Fibroblast of skin of right quadriceps (primary cell): ENCODE measurements around the gene ALDH1A1.

Experiments
- DNase-seq: peaks from one replicate; pipeline ENCODE4 v3.0.0-alpha.2; 2013

Gene ALDH1A1

DNA sequence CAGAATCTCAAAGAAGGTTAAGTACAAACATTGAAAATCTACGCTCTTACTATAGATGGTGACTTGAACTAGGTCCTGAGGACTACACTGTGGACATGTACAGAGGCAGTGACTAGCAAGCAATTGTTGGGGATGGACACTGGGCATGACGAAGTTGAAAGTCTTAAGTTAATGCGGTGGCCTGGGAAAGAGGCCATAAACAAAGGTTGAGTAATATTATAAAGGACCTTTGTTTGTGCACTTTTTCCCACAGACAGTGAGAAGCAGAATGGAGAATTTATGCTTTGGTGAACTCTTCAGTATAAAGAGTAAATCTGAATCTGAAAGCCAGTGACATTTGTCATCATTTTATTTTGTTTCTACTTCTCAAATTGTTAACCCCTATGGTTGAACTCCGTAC lies 15.3 kb downstream of the ALDH1A1 start:
- no peak for DNase-seq

DNA sequence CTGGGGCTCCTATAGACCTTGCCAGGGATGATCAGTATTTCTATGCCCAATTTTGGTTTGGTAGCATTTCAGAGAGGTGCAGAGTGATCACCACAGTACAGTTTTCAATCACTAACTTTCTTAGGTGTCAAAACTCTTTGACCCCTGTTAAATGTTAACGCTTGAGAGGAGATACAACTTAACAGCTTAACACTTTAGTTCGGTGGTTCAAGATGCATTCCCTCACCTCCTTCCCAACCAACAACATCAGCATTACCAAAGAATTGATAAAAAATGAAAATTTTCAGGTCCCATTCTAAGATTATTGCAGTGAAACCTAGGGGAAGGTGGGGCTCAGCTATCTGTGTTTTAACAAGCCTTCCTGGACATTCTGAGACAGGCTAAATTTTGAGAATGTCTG lies 16.2 kb downstream of the ALDH1A1 start:
- no peak for DNase-seq

DNA sequence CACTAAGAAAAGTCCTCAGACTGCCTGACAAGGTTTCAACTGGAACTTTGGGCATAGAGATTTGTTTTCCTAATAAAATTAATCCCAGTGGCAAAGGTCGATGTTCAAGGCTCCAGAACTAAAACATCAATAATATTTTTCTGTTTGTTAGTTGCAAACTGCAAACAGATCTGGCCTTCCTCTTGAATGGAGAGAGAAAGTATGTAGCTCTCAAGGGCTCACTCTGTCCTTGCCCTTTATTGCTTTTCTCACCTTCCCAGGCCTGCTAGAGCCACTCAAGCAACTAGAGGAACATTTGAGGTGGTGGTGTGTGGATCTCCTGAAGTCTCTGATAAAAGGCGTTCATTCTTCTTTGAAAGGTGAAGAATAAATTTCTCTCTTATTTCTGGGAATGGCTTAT lies 16.6 kb downstream of the ALDH1A1 start:
- DNase-seq: no peak

DNA sequence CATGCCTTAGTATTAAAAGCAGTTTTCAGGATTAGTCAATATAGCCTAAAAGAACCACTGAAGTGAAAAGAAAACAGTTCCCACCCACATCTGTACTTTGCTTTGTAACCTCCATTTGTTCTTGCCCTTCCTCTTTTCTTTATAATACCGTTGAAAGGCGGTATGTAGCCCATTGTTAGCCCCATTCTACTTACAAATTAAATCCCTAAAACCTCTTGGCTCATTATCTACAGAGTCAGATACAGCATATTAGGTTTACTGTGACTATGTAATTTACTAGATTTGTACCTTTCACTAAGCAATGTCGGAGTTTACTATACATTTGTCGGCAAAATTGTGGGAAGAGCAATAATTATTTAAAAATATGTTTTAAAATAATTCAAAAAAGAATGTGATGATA lies 17.3 kb downstream of the ALDH1A1 start:
- no peak for DNase-seq

DNA sequence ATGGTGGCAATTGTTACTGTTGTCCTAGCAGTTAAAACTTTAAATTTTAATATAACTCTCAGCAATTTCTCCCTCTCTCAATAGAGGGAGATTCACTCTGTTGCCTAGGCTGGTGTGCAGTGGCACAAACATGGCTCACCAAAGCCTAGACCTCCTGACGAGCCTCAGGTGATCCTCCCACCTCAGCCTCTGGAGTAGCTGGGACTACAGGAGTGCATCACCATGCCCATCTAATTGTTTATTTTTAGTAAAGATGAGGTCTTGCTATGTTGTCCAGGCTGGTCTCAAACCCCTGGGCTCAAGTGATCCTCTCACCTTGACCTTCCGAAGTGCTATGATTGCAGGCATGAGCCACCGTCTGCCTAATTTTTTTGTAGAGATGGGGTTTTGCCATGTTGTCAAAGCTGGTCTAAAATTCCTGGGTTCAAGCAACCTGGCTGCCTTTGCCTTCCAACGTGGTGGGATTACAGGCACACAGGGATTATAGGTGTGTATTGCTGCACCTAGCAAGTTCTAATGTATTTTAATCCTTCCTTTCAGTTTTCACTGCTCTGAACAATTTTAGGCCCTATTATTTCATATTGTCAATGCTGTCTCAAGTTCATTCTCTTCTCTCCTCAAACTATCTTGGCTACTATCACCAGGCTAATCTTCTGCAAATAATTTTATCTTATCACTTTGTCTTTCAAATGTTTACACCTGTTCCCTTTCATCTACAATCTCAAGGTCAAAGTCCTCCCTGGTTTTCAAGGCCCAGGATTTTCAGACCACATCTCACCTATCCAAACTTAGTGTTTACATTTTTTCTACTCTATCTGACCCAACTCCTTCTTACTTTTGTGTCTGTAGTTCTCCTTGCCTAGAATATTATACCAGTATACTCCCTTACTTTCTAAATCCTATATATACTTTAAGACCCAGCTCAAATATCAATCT lies 18.9 kb downstream of the ALDH1A1 start:
- no peak for DNase-seq

DNA sequence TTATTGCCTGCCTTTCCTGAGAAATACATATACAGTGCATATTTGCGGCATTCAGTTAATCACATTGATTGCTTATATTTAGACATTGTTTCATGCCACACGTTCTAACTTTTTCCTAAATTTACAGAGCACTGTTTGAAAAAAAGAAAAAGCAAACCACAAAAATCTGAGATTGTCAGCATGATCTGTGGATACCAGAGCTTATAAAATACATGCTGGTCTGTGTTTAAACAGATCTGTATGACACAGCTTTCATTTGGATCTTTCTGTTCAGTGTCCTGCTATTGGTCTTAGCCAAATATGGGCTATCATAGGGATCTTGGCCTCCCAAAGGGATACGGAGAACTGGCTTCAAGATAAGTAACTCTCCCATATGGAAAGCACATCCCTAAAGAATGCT lies 20.2 kb downstream of the ALDH1A1 start:
- peak; percentile 82 for DNase-seq

- no peak for DNase-seq
Observed at GRCh38 chr9:72931897-72932296, 21.0 kb downstream of the ALDH1A1 start.

DNA sequence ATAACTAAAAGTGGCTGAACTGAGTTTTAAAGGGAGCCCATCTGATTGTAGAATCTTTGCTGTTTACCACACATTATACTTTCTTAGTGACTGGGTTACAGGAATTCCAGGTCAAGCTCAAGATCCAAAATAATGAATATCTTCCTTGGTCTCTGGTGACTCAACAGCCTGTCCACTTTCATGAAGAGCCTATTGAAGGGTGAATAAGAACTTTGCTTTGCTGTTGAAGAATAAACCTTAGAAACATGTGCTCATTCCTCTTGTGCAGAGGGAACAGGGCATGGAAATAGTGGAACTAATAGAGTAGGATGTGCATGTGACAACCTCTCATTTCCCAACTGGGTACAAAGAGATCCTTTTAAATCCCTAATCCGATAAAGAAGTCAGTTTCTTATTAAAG lies 21.4 kb downstream of the ALDH1A1 start:
- DNase-seq: peak; percentile 6

DNA sequence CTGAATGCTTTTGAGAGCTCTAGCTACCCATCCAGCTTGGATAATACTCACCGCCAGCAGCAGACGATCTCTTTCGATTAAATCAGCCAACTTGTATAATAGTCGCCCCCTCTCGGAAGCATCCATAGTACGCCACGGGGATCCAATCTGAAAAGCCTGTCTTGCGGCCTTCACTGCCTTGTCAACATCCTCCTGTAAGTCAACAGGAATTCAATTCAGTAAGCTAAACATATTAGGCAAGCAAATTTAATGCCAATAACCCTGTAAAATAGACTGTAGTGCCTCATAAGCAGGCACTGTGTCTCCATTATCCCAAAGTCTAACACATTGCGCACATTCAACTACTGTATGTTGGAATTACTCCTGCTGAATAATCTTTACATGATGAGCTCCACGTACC lies 22.0 kb downstream of the ALDH1A1 start:
- no peak for DNase-seq

DNA sequence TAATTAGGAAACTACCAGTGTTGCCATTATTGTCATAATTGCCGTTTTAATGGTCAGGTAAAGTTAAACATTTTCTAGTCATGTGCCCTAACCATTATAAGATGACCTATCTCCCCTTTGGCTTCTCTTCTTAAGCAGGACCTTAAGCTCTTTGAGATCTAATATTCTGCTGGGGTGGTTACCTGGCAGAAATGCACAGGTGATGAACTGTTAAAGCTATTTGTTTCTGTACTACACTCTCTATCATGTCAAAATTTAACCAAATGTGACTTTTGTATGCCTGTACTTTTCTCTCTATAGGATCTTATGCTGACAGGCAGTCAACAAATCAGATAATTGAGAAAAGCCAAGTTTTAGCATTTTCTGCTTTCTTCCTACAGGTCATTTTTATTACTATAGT lies 23.3 kb downstream of the ALDH1A1 start:
- DNase-seq: no peak

GRCh38 chr9:72928042-72928507 lies 24.8 kb downstream of the ALDH1A1 start:
- DNase-seq: no peak

DNA sequence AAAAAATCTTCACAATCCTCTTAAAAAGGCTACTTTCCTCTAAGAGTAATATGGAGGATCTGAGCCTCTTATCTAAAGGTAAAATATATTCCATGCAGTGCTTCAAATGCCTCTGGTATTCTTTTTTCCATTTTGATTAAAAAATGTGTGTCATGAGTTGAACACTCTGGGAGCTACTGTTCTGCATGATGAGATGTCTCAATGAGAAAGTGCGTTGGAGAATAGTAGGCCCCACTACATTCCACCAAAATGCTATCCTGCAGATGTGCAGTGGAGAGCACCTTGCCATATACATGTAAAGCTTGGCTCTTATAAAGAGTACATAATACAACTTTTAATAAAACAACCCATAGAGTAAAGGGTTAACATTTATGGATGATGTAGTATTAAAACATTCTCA lies 26.3 kb downstream of the ALDH1A1 start:
- no peak for DNase-seq

DNA sequence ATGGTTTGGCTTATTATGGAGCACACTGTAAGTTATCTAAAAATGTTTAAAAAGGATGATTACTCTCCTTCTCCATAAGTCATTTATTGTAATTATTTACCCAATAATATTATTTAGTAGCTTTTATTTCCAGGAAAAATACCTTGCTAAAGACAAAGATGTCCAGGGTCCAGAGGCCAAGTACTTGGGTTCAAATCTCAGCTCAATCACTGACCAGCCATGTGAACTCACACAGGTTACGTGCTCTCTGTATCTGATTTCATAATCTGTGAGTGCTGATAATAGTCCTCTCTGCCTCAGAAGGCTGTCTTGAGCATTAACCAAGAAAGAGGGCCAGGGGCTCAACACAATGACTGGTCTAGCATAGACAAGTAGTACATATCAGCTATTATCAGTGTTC lies 27.0 kb downstream of the ALDH1A1 start:
- no peak for DNase-seq

DNA sequence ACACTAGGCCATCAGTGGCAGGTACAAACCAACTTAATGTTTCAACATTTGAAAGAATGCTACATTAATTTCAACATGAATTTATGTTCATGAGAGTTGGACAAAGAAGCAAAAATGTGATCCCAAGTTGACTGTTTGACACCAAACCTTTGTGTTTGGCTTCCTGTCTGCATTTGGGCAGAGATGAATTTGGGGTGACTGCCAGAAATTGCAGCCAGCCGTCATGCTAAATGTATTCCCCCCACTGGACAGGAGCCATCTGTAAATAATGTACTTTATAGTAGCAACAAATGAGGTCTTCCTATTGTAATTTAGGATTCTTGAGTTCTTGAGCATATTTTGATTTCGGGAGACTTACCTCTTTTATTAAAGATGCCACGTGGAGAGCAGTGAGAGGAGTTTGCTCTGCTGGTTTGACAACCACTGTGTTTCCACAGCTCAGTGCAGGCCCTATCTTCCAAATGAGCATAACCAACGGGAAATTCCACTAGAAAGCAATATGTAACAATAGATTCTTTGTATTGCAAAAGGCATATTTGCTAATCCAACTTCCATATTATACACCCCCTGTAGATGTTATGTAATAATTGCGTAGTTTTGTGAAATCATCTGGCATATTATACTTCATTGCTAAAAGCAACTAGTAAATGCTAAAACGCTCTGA lies 27.6 kb downstream of the ALDH1A1 start:
- DNase-seq: no peak

DNA sequence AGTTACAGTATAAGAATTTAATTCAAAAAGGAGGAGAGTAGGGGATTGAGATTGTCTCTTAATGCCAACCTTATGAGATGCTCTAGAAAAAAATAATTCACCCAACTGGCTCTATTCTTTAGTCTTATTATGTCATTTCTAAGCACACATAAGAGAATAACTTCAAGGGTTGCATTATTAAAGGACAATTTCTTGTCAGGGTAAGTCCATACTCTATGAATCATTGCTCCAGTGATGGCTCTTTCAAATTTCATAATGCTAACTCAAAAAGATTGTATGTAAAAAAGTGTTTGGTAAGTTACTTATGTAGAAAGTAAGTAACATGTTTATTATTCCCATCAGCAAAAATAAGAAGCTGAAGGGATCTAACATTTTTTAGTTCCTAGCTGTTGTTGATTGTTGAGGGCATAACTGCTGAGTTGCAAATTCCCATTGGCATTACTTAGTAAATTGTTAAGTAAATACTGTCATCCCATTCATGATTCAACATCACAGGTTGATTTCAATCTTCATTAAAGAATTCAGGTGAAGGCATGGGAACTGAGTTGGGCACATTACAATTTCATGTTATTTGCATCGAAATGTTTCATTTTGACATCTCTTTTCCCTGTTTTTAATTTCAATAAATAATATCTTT lies 28.6 kb downstream of the ALDH1A1 start:
- no peak for DNase-seq

- DNase-seq: no peak
Observed at GRCh38 chr9:72923077-72923476, 29.8 kb downstream of the ALDH1A1 start.

DNA sequence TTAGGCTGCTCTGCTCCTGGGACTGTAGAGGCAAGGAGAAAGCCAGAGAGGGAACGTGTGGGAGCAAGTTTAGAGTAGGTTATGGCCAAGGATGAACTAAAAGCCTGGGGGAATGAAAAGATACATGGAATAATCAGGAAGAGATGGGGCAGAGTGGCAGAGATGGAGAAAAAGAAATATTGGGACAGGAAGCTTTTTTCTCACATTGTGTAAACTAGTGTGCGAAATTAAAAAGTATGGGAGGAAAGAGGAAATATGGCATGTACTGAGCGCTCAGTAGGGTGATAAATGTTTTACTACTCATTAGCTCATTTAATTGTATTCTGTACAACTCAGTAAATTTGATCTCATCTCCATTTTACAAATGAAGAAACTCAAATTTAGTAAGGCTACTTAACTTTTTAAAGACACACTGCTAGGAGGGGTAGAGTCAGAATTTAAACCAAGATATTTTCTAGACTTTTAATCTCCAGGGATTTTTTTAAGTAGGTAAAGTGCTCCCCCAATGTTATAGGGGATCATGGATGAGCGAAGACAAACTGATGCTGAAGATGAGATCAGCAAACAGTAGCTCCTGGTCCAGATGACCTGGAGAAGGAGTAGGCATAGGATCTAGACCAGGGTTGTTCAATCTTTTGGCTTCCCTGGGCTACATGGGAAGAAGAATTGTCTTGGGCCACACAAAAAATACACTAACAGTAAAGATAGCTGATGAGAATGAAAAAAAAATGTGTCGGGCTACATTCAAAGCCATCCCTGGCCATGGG lies 30.8 kb downstream of the ALDH1A1 start:
- no peak for DNase-seq

- DNase-seq: no peak
Observed at GRCh38 chr9:72919246-72919945, 33.5 kb downstream of the ALDH1A1 start.

DNA sequence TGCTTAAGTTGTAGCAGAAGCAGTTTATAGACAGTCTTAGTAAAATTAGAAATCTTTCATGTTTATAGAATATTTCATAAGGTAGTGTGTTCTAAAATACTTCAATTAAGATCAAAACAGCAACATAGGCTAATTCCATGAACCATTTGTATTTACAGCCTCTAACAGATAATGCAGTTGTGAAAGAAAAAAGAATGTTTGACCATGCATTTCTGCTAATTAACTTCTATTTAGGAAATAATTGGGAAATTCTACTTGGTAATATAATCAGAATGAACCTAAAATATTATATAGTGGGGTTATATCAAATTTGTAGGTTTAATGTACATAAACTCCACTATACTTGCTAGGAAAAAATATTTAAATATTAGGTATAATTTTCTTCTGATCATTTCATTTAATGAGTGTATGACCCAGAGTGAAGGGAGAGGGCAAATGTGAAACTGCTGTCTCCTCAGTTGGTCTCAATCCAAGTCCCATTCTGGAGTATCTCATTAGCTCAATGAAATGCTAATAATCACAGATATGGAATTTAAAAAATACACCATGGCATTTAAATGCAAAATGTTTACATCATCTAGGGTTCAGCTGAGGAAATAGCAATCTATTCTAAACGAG lies 34.9 kb downstream of the ALDH1A1 start:
- DNase-seq: no peak

- DNase-seq: no peak
Observed at GRCh38 chr9:72915659-72916058, 37.2 kb downstream of the ALDH1A1 start.

DNA sequence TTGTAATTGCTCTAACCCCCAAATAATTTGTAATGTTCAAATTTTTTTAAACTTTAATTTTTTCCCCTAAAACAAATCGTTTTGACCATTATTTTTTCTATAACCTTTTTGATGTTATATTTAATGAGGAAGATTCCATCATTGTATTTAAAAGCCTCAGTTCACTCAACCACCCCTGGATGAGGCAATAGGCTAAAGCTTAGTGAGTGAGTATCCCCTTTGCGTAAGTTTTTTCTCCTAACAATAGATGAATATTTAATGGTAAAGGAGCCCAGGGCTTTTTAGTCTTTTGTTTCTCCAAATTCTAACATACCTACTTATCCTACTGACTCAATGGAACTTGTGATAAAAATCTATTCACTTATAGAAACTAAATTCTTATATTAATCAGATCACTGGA lies 38.1 kb downstream of the ALDH1A1 start:
- DNase-seq: no peak
